Upper lobe of right lung (tissue), 1 donor: ENCODE data around the gene RPL18. TPM values are rescaled to one million over a fixed set of nuclear protein-coding genes. Genes with fewer than 3 reads are reported as not detected.
A peak's percentile ranks its signal among the peaks of the same experiment; 100 is the strongest.
"Not testable (repeated sequence)": the region's sequence is repeated elsewhere in the genome, so short reads cannot be mapped to it uniquely, and the experiment has no call there.

Experiments
- ATAC-seq: fragments of 200-7000 bp; cut with Tn5 transposase; one replicate; pipeline ENCODE4 v1.9.1; 2020; ENCODE audit warnings: mild to moderate bottlenecking, moderate library complexity
- DNase-seq: peaks from one replicate; pipeline ENCODE4 v3.0.0-alpha.2; 2020
- H3K27ac ChIP-seq: fragments of 200-600 bp; one replicate; pipeline ENCODE4 v1.8.0; 2022
- H3K27me3 ChIP-seq: fragments of 200-600 bp; one replicate; pipeline ENCODE4 v1.8.0; 2022; ENCODE audit warnings: mild to moderate bottlenecking
- H3K36me3 ChIP-seq: fragments of 200-600 bp; one replicate; pipeline ENCODE4 v1.8.0; 2022
- H3K4me1 ChIP-seq: fragments of 200-600 bp; one replicate; pipeline ENCODE4 v1.8.0; 2022
- H3K4me3 ChIP-seq: fragments of 200-600 bp; one replicate; pipeline ENCODE4 v1.8.0; 2022; ENCODE audit warnings: mild to moderate bottlenecking
- H3K9me3 ChIP-seq: fragments of 200-600 bp; one replicate; pipeline ENCODE4 v1.8.0; 2022
- CTCF ChIP-seq: fragments of 200-600 bp; IDR thresholded peaks from one replicate; pipeline ENCODE4 v1.8.0; 2022; ENCODE audit warnings: antibody characterized with exemption
- intact Hi-C: fragments of 100-400 bp; cut with DNase I; formaldehyde crosslinking; loops from one replicate; pipeline ENCODE4 v1.11.0; 2022
- total RNA-seq: library from RNA; stranded (reverse); fragmentation: NEBNext Ultra II Directional; extraction: Animal tissue kit (Norgen Biotek cat#: 25700); gene quantifications from one replicate; pipeline ENCODE4 v1.2.1, GENCODE V29; 2021
- donor health status: DM: no; HTN: yes; CAD: no; lungs with severe emphysema.

The RPL18 gene
- total RNA-seq, 1 donor from 2014 or later = 1,025 TPM

GRCh38 chr19:48582168-48582567 is 36.8 kb downstream of the RPL18 start:
- DNase-seq = no peak
- no peak overlapping the region for H3K27ac ChIP-seq
- H3K36me3 ChIP-seq = no peaks in the 10 kb centered on the region
- no peaks in the 10 kb centered on the region for H3K27me3 ChIP-seq
- no peak for TF ChIP-seq CTCF
- no peak for ATAC-seq
- intact Hi-C loops = loop anchor here (10.0 kb wide), 1 partner anchor 87 kb away; no protein-coding TSS in a partner anchor
- no peak overlapping the region for H3K4me3 ChIP-seq
- no peaks in the 10 kb centered on the region for H3K9me3 ChIP-seq
- H3K4me1 ChIP-seq = peaks cover 8% of the 10 kb centered on the region

- ATAC-seq (no peak), DNase-seq (no peak)
Measured at GRCh38 chr19:48578891-48579290, 40.1 kb downstream of the RPL18 start.

GRCh38 chr19:48577908-48578307 is 41.1 kb downstream of the RPL18 start:
- H3K9me3 ChIP-seq, H3K27ac ChIP-seq, intact Hi-C loops, DNase-seq, H3K4me3 ChIP-seq, ATAC-seq, H3K4me1 ChIP-seq, H3K27me3 ChIP-seq, H3K36me3 ChIP-seq: not testable (repeated sequence)

More at GRCh38 chr19:48578891-48579290, 40.1 kb downstream of the RPL18 start:
- Histone ChIP-seq H3K9me3 (no peaks in the 10 kb centered on the region), H3K4me1 (peaks cover 8% of the 10 kb centered on the region), H3K27me3 (no peaks in the 10 kb centered on the region), H3K36me3 (no peaks in the 10 kb centered on the region), H3K4me3 (no peak overlapping the region), H3K27ac (no peak overlapping the region)
- intact Hi-C loops = no loop called here
- no peak for TF ChIP-seq CTCF

- no peak overlapping the region for H3K27ac ChIP-seq
- no peaks in the 10 kb centered on the region for H3K27me3 ChIP-seq
- no peak for ATAC-seq
- H3K4me3 ChIP-seq = no peak overlapping the region
- peaks cover 6% of the 10 kb centered on the region for H3K4me1 ChIP-seq
- intact Hi-C loops = no loop called here
- no peak for TF ChIP-seq CTCF
- DNase-seq = no peak
- no peaks in the 10 kb centered on the region for H3K9me3 ChIP-seq
- H3K36me3 ChIP-seq = no peaks in the 10 kb centered on the region
Measured at GRCh38 chr19:48575931-48576622, 42.9 kb downstream of the RPL18 start.

GRCh38 chr19:48573163-48573505 is 45.8 kb downstream of the RPL18 start:
- ATAC-seq = no peak
- Histone ChIP-seq H3K27ac (no peak overlapping the region), H3K27me3 (no peaks in the 10 kb centered on the region), H3K36me3 (no peaks in the 10 kb centered on the region), H3K9me3 (no peaks in the 10 kb centered on the region), H3K4me1 (peaks cover 10% of the 10 kb centered on the region), H3K4me3 (no peak overlapping the region)
- intact Hi-C loops = no loop called here
- no peak for DNase-seq
- TF ChIP-seq CTCF = no peak

GRCh38 chr19:48571378-48572162 is 47.4 kb downstream of the RPL18 start:
- DNase-seq (no peak), ATAC-seq (peak; percentile 66)
- H3K27ac ChIP-seq = no peak overlapping the region
- H3K4me1 ChIP-seq = peaks cover 10% of the 10 kb centered on the region
- H3K27me3 ChIP-seq = no peaks in the 10 kb centered on the region
- H3K36me3 ChIP-seq = no peaks in the 10 kb centered on the region
- no peak for TF ChIP-seq CTCF
- H3K9me3 ChIP-seq = no peaks in the 10 kb centered on the region
- H3K4me3 ChIP-seq = no peak overlapping the region
- intact Hi-C loops = no loop called here
